MM.1S (cell line): ENCODE measurements around the gene AKR7A3.

Source experiments
- DNase-seq: peaks from one replicate; pipeline ENCODE4 v3.0.0-alpha.2; 2015
- H2AFZ ChIP-seq: fragments of 300-600 bp; sonication (generic); 2 replicates; pipeline ENCODE4 v1.6.0; 2016; ENCODE audit warnings: antibody characterized with exemption, low read length
- H3F3A ChIP-seq: fragments of 300-600 bp; sonication (generic); 2 replicates; pipeline ENCODE4 v1.6.1; 2016; ENCODE audit warnings: mild to moderate bottlenecking, antibody characterized with exemption, low read length, moderate library complexity, mixed read lengths; ENCODE audit not compliant: insufficient read depth
- H3K27ac ChIP-seq: fragments of 300-600 bp; sonication (generic); 2 replicates; pipeline ENCODE4 v1.5.1; 2016; ENCODE audit warnings: mild to moderate bottlenecking, low read length
- H3K27me3 ChIP-seq: fragments of 300-600 bp; sonication (generic); replicated peaks from 2 replicates; pipeline ENCODE4 v1.6.0; 2016; ENCODE audit warnings: low read length; ENCODE audit not compliant: insufficient read depth
- H3K36me3 ChIP-seq: fragments of 300-600 bp; sonication (generic); replicated peaks from 2 replicates; pipeline ENCODE4 v1.6.1; 2016; ENCODE audit warnings: mild to moderate bottlenecking, low read length, mixed read lengths; ENCODE audit not compliant: insufficient read depth
- H3K4me1 ChIP-seq: fragments of 300-600 bp; sonication (generic); 2 replicates; pipeline ENCODE4 v1.6.1; 2016; ENCODE audit warnings: low read length, mixed read lengths
- H3K4me2 ChIP-seq: fragments of 300-600 bp; sonication (generic); 2 replicates; pipeline ENCODE4 v1.6.0; 2016; ENCODE audit warnings: low read depth, low read length
- H3K4me3 ChIP-seq: fragments of 300-600 bp; sonication (generic); 2 replicates; pipeline ENCODE4 v1.5.1; 2016; ENCODE audit warnings: low read length, mixed read lengths
- H3K79me2 ChIP-seq: fragments of 300-600 bp; sonication (generic); 2 replicates; pipeline ENCODE4 v1.6.1; 2016; ENCODE audit warnings: mixed run types, low read length, mixed read lengths
- H3K9ac ChIP-seq: fragments of 300-600 bp; sonication (generic); 2 replicates; pipeline ENCODE4 v1.6.1; 2016; ENCODE audit warnings: low read length, mixed read lengths
- H3K9me2 ChIP-seq: fragments of 300-600 bp; sonication (generic); replicated peaks from 2 replicates; pipeline ENCODE4 v1.6.1; 2016; ENCODE audit warnings: mild to moderate bottlenecking, low read length, mixed read lengths; ENCODE audit not compliant: insufficient read depth
- H3K9me3 ChIP-seq: fragments of 300-600 bp; sonication (generic); replicated peaks from 2 replicates; pipeline ENCODE4 v1.6.1; 2016; ENCODE audit warnings: mild to moderate bottlenecking, low read length, mixed read lengths; ENCODE audit not compliant: insufficient read depth
- H4K20me1 ChIP-seq: fragments of 300-600 bp; sonication (generic); 2 replicates; pipeline ENCODE4 v1.6.1; 2016; ENCODE audit warnings: mild to moderate bottlenecking, low read length, moderate library complexity, mixed read lengths; ENCODE audit not compliant: insufficient read depth
- CTCF ChIP-seq: fragments of 300-600 bp; sonication (generic); IDR thresholded peaks from 2 replicates; pipeline ENCODE4 v1.5.1; 2016; ENCODE audit warnings: antibody characterized with exemption, low read length, mixed read lengths
- EZH2 ChIP-seq: fragments of 300-600 bp; sonication (generic); optimal IDR thresholded peaks from 2 replicates; pipeline ENCODE3; 2017; ENCODE audit warnings: low read depth, mild to moderate bottlenecking, antibody characterized with exemption, low read length, mixed read lengths
- EZH2phosphoT487 ChIP-seq: fragments of 300-600 bp; sonication (generic); IDR thresholded peaks from 2 replicates; pipeline ENCODE4 v1.6.1; 2018; ENCODE audit warnings: antibody characterized with exemption, low read length

Gene AKR7A3

GRCh38 chr1:19319196-19319595 lies 30.6 kb upstream of the AKR7A3 start:
- Histone ChIP-seq H3K9me2 (no peaks in the 10 kb centered on the region), H3K79me2 (no peaks in the 10 kb centered on the region)

GRCh38 chr1:19317126-19317910 lies 28.7 kb upstream of the AKR7A3 start:
- H3K4me1 ChIP-seq = 0 out of 2 replicates have a peak, but pooled peaks cover 6% of the 10 kb centered on the region
- H3K4me3 ChIP-seq = no peak overlapping the region
- H3K27me3 ChIP-seq = no peaks in the 10 kb centered on the region
- TF ChIP-seq CTCF (no peak), EZH2 (no peak), EZH2phosphoT487 (no peak)
- no peak overlapping the region for H3K4me2 ChIP-seq
- H4K20me1 ChIP-seq = no peaks in the 10 kb centered on the region
- H3K9me3 ChIP-seq = no peaks in the 10 kb centered on the region
- H3F3A ChIP-seq = no peaks in the 10 kb centered on the region
- H3K9ac ChIP-seq = no peak overlapping the region
- no peak overlapping the region for H3K27ac ChIP-seq
- no peak overlapping the region for H2AFZ ChIP-seq
- no peaks in the 10 kb centered on the region for H3K9me2 ChIP-seq
- 0 out of 2 replicates have a peak, but pooled peaks cover 4% of the 10 kb centered on the region for H3K79me2 ChIP-seq
- no peaks in the 10 kb centered on the region for H3K36me3 ChIP-seq
- no peak for DNase-seq

More at GRCh38 chr1:19319196-19319595, 30.6 kb upstream of the AKR7A3 start:
- H3F3A ChIP-seq = no peaks in the 10 kb centered on the region
- no peaks in the 10 kb centered on the region for H3K36me3 ChIP-seq
- H3K9me3 ChIP-seq = no peaks in the 10 kb centered on the region
- no peak for DNase-seq
- no peak overlapping the region for H3K27ac ChIP-seq
- H3K4me3 ChIP-seq = no peak overlapping the region
- H3K27me3 ChIP-seq = no peaks in the 10 kb centered on the region
- TF ChIP-seq EZH2phosphoT487 = no peak
- TF ChIP-seq CTCF = no peak
- TF ChIP-seq EZH2 = no peak
- no peaks in the 10 kb centered on the region for H4K20me1 ChIP-seq
- no peak overlapping the region for H2AFZ ChIP-seq
- no peak overlapping the region for H3K9ac ChIP-seq
- H3K4me1 ChIP-seq = no peaks in the 10 kb centered on the region
- H3K4me2 ChIP-seq = no peak overlapping the region

DNA sequence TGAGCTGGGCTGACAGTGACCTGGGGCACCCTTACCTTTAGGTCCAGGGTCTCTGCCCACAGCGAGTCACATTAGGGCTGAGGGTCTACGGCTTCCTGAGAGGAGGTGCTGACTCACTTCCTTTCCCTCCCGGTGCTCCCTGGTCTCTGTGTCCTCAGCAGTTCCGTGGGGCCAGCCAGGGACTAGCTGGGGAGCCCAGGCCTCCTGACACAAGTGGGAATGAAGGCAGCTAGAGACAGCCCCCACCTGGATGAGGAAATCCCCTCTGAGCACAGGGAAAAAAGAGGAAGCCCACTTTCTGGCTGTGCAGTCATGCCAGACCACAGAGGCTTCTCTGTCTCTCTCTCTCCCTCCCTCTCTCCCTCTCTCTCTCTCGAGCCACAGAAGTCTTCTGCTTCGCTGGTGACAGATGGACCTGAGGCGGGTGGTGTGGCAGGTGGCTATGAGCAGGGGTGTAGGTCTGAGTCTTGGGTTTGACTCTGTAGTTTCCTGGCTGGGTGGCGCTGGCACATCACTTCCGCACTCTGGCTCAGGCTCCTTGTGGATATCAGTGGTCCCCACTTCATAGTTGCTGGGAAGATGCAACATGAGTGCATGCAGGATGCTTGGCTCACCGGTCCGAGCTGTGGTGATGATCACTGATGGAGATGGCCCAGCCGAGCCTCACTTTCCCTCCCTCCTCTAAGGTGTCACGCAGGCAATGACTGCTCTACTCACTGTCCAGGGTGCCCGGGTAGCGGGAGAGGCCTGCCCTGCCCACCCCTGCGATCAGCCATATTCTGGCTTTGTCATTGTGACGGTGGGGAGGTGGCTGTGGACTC lies 27.0 kb upstream of the AKR7A3 start:
- Histone ChIP-seq H3K4me3 (no peak overlapping the region), H3K36me3 (no peaks in the 10 kb centered on the region), H3K9me3 (no peaks in the 10 kb centered on the region), H3K27me3 (no peaks in the 10 kb centered on the region), H3K4me2 (no peak overlapping the region), H2AFZ (no peak overlapping the region), H3K4me1 (peaks cover 14% of the 10 kb centered on the region; the same call in 1 of the 2 replicates), H4K20me1 (no peaks in the 10 kb centered on the region), H3K27ac (no peak overlapping the region), H3F3A (no peaks in the 10 kb centered on the region), H3K9me2 (no peaks in the 10 kb centered on the region), H3K79me2 (peaks cover 16% of the 10 kb centered on the region), H3K9ac (no peak overlapping the region)
- TF ChIP-seq CTCF (no peak), EZH2phosphoT487 (no peak), EZH2 (no peak)
- DNase-seq = no peak
